SKM-1 (cell line): Measurements from ENCODE around the gene HYKK.
"Not testable (repeated sequence)": the region's sequence is repeated elsewhere in the genome, so short reads cannot be mapped to it uniquely, and the experiment has no call there.

Experiments used
- DNase-seq: peaks from one replicate; lab custom pipeline; 2025; ENCODE audit not compliant: unreplicated experiment; lab: John Stamatoyannopoulos, UW

Gene HYKK, protein sequence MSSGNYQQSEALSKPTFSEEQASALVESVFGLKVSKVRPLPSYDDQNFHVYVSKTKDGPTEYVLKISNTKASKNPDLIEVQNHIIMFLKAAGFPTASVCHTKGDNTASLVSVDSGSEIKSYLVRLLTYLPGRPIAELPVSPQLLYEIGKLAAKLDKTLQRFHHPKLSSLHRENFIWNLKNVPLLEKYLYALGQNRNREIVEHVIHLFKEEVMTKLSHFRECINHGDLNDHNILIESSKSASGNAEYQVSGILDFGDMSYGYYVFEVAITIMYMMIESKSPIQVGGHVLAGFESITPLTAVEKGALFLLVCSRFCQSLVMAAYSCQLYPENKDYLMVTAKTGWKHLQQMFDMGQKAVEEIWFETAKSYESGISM

DNA sequence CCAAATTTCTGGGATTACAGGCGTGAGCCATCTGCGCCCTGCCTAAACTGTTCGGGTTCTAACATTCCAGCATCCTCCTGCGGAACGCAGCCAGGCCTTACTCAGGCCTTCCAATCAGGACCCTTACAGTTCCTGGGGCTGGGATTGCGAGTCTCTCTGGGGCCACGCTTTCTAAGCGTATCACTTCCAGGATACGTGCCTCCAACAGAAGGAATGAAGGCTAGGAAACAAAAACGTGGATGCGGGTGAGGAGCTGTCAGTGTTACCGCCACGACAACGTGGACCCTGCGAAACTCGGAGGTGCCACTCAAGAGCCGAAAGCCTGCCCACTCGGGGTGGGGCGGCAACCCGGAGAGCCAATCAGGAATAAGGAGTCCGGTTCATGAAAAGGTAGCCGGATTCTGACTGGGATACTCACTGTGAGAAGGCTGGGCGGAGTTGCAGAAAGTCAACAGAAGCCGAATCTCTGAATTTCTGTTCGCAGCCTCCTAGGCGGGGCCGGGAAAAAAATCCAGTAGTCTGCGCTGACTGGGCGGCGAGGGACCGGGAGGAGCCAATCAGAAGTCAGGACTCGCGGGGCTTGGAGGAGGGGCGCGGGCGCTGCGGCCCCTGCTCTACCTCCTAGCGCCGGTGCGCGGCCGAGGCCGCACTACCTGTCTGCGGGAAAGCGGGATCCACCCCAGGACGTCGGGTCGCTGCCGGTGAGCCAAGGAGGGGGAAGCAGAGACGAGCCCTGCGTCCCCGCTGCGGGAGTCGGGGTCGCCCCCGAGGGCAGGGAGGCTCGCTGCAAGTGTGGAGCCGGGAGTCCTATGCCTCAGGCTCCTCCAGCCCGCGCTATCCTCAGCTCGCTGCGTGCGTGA is at the start of gene HYKK:
TSS of gene HYKK (plus strand) at position 607 of the 860 bp plus-strand sequence. CDS start 5,512 bp downstream, outside the sequence.
- peak; percentile 71 for DNase-seq

DNA sequence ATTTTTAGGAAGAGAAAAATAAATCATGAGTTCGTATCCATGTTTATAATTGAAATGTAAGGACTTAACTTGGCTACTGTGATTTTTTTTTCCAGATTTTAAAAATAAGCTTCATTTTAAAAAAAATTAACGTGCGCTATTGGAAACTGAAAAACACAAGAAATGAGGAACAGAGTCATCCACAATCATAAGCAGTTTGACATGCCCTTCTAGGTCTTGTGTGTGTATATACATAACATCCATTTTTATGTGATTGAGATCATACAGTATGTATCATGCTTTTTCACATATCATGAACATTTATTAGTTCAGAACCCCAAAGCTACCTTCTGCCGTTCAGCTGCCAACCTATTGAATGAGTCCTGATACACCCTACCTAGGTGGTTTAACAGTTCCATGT is 46.6 kb upstream of the HYKK start:
- DNase-seq = no peak

DNA sequence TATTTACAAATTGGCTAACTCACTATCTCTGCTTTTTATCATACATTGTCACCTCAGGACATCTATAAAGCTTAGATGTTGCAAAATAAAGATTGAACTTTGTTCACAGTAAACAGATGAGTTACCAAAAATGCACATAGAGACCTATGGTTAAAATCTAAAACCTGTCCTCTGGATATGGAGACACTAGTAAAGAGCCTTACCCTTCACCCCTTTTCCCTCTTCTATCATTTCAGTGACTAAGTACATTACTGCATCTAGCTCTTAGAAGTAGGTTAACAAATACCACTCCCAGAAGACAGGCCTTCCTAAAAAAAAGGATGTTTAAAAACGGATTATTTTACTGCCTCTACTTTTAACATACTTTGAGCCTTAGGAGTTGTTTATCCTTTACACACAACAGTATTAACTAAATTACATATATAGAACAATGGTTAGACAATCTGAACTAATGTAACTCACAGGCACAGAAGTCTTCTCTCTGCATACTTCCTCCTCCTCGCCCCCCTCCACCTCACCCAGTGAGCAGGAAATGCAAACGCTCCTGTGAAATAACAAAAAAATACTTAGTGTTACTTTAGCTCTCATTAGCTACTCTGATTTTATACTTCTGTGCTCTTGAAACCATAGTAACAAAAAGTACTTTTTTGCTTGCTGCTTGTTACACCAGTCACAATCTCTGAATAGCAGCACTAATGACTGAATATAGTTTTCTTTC is 46.0 kb upstream of the HYKK start:
- DNase-seq = no peak

DNA sequence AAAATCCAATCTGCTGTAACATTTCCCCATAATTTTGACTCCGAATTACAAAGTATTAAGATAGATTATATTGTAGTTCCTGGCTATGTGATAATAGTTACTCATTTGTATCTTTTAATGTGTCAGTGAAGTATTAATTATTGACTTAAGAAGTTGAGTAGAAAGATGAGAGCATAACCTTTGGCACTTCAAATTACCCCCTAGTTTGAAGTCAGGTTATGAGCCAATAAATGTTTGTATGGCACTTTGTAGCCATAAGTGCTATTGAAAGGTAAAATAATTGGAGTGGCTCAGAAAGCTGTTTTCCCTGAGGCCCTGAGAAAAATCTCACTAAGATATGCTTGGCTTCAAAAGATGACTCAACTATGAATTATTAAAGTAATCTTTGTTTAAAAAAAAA is 38.3 kb upstream of the HYKK start:
- no peak for DNase-seq

DNA sequence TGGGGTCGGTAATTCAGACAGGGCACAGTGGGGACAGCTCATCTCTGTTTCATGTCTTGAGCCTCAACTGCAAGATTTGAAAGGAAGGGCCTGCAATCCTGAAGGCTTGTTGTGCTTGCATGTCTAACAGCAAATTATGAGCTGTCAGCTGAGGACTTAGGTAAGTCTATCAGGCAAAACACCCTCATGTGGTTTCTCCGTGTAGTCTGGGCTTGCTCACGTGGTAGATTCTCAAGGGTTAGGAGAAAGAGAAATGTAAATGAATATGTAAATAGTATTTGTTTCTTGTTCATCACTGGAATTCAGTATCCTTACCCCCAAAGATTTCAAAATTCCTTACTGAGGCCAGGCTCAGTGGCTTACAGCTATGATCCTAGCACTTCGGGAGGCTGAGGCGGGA is 30.1 kb upstream of the HYKK start:
- no peak for DNase-seq

DNA sequence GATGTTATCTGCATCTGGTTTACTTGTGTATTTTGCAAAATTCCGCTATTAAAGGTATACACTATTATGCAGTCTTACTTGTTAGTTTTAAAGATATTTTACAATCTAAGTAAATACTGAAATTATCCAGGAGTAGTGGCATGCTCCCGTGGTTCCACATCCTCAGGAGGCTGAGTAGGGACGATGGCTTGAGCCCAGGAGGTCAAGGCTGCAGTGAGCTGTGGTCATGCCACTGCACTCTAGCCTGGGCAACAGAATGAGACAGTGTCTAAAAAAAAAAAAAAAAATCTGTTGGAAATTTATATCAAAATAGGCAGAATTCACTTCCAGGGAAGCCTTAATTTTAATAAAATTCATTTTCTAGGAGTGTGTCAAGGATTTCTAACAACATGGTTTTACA is 27.7 kb upstream of the HYKK start:
- no peak for DNase-seq

DNA sequence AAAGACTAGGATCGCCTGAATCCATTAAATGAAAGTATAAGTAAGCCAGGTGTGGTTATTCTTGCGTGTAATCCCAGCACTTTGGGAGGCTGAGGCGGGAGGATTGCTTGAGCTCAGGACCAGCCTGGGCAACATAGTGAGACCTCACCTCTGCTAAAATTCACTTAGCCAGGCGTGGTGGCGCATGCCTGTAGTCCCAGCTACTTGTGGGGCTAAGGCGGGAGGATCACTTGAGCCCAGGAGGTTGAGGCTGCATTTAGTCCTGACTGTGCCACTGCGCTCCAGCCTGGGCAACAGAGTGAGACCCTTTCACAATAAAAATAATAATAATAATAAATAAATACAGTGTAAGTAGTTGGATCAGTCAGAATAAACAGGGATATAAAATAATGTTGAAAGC is 25.5 kb upstream of the HYKK start:
- DNase-seq = no peak

DNA sequence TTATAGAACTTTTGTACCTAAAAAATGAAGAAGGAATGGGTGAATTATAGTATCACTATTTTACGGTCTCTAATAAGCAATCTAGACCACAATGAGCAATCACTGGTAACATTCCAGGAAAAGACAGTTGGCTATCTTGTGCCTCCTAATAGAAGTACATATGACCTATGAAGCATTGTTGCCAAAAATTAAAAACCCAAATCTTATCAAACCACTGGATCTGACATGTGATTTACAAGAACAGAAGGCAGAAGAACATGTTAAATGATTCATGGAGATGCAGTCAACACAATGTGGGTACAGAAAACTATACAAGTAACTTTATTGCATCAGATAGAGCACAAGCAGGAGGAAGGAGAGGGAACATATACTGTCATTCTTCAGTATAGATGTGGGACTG is 14.5 kb upstream of the HYKK start:
- no peak for DNase-seq

DNA sequence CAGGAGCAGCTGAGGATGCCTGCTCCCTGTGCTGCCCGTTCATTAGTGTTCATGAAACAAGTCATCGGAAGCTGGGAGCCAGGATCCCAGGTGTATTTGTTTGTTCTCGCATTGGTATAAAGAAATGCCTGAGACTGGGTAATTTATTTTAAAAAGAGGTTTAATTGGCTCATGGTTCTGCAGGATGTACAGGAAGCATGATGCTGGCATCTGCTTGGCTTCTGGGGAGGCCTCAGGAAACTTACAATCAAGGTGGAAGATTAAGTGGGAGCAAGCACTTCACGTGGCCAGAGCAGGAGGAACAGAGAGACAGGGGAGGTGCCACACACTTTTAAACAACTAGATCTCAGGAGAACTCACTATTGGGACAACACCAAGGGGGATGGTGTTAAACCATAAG is 5.5 kb upstream of the HYKK start:
- DNase-seq = no peak

DNA sequence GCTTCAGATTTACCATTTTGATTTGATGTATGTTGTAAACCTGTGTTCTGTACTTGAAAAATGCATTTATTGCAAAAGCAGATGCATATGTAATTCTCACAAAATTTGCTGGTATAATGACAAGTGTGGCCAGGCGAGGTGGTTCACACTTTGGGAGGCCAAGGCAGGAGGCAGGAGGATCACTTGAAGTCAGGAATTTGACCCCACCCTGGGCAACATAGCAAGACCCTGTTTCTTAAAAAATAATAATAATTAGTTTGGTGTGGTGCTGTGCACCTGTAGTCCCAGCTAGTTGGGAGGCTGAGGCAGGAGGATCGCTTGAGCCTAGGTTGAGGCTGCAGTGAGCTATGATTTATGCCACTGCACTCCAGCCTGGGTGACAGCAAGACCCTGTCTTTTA is 4.7 kb upstream of the HYKK start:
- DNase-seq = no peak

DNA sequence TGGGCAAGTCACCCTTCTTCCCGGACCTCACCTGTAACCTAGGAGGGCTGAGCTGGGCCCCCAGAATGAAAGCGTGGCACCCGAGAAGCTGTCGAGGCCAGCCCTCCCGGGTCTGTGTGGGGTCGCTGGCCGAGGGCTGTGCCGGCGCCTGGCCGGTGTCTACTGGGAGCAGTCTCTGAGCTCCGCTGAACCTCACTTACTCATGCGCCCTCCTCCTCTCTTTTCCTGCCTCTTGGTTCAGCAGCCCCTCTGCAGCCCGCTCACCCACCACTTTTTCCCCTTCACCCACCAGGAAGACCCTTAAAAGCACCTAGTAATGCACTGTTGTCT is 419 bp downstream of the HYKK start:
- no peak for DNase-seq

DNA sequence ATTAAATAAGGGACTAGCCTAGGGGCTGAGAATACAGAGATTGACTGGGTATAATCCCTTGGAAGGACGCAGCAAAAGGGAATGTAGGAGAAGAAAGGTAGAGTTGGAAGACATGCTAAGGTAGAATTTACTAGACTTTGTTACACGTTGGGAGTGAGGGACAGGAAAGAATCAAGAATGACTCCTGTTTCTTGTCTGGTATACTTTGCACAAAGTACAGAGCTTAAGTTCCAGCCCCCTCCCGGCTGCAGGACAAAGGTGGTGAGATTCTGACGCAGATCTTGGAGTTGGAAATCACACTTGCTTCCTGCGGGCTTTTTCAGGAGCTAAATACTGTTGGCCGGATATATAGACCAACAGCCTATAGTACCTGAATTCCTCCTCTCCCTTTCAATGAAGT is 895 bp downstream of the HYKK start:
- DNase-seq = no peak

DNA sequence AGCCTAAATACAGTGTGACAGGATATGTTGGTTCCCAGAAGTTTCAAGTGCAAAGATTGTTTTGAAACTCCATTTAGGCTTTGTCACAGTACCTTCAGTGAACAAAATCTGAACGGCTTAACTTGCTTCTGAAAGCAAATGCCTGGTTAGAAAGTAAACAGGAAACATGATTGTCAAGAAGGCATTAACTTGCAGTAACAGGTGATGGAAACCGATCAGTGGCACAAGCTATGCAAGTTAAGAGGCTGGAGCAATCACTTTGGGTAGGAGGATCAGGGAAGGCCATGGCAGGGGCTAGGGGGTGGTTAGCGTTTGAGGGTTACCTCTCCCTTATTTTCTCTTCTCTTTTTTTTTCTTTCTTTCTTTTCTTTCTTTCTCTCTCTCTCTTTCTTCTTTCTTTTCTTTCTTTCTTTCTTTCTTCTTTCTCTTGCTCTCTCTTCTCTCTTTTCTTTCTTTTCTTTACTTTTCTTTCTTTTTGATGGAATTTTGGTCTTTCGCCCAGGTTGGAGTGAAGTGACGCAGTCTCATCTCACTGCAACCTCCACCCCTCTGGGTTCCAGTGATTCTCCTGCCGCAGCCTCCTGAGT is 2.4 kb downstream of the HYKK start:
- no peak for DNase-seq

DNA sequence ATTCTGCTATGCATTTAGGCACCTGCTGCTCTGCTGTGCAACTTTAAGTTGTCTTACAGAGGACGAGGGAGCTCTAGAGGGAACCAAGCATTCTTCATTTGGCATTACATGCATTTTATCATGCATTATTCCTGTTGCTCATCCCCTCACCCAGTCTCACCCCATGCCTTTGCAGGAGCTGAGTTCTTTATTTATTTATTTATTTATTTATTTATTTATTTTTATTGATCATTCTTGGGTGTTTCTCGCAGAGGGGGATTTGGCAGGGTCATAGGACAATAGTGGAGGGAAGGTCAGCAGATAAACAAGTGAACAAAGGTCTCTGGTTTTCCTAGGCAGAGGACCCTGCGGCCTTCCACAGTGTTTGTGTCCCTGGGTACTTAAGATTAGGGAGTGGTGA is 12.7 kb downstream of the HYKK start:
- not testable (repeated sequence) for DNase-seq

DNA sequence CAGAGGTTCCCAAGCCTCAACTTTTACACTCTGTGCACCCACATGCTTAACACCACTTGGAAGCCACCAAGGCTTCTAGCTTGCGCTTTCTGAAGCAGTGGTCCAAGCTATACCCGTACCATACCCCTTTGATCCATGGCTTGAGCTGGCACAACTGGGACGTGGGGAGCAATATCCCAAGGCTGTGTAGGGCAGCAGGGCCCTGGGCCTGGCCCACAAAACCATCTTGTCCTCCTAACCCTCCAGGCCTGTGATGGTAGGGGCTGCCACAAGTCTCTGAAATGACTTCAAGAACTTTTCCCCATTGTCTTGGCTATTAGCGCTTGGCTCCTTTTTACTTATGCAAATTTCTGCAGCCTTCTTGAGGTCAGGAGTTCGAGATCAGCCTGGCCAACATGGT is 16.9 kb downstream of the HYKK start:
- DNase-seq = no peak

DNA sequence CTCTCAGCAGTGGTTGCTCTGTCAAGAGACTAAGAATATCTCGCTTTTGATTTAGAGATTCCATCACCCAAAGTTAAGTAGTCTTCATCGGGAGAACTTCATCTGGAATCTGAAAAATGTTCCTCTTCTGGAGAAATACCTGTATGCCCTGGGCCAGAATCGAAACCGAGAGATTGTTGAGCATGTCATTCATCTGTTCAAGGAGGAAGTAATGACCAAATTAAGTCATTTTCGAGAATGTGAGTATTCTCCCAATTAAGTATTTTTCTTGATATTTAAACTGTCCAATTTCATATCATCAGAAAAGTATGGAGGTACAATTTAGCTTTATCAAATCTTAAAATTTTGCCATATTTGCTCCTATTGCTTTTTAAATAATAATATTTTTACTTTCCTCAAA is 19.9 kb downstream of the HYKK start:
- no peak for DNase-seq

DNA sequence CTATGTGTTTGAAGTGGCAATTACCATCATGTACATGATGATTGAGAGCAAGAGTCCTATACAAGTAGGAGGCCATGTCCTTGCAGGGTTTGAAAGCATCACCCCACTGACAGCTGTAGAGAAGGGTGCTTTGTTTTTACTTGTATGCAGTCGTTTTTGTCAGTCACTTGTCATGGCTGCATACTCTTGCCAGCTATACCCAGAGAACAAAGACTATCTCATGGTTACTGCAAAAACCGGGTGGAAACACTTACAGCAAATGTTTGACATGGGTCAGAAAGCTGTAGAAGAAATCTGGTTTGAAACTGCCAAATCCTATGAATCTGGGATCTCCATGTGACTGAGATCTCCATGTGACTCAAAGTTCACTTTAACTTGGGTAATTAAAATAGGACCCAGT is 26.0 kb downstream of the HYKK start:
- DNase-seq = no peak

DNA sequence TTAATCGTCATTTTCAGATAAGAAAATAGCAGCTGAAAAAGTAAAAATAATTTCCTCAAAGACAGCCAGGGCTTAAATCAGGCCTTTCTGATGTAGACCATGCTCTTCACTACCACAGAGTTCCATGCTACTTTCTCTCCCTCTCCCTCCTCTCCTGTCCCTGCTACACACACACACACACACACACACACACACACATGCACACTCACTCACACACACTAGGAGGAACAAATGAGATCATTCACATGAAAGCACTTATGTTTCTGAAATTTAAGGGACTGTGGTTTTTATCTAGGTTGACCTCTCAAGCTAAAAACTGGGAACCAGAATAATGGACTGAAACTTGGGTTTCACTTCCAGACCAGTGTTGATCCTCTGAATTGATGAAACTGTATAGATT is 28.8 kb downstream of the HYKK start:
- no peak for DNase-seq

DNA sequence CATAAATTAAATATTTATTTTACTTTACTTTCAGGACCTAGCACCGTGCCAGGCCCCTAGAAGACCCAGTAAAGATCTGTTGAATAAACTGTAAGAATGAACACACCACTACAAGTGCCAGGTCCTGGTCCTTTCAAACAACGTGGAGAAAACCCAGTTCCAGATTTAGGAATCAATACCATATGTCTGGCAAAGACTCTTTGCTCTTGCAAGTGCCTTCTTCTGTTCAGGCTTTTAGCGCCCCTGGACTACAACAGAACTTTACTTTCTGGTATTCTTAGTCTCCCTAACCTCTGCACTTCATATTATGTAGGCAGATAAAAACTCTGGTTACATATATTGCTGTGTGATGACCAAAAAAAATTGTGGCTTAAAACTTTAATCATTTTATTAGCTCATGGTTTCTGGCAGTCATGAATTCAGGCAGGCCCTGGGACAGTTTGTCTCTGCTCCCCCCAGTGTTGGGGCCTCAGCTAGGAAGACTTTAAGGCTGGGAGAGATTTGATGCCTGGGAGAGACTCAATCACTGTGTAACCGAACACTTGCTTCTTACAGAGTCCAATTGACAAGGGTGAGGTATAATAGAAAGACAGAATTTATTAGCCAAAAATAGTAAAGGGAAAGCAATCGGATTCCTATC is 30.0 kb downstream of the HYKK start:
- no peak for DNase-seq

DNA sequence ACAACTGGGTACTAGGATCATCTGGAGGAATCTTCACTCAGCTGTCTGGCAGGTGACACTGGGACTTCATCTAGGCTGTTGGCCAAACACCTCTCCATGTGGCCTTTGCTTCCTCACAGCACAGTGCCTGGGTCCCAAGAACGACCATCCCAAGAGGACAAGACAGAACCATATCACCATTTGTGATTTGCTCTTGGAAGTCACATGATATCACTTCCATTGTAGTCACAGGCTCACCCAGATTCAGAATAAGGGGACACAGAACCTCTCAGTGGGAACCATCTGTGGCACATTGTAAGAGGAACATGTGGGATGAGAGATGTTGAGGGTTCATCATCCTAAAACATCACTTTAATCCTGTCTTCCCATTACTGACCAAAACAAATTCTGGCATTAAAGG is 31.0 kb downstream of the HYKK start:
- no peak for DNase-seq
